K562 (cell line): ENCODE results near the gene PDCL3. TPM values are rescaled to one million over a fixed set of nuclear protein-coding genes. Genes with fewer than 3 reads are reported as not detected.

Source experiments
- ATAC-seq: fragments of 200-7000 bp; cut with Tn5 transposase; 3 replicates; pipeline ENCODE4 v1.9.1; 2020; ENCODE audit warnings: moderate library complexity
- BruUV-seq: library from RNA; stranded (reverse); fragments of 400-500 nt; replicated peaks from 2 replicates; lab custom pipeline; 2021; lab: Mats Ljungman, UMichigan
- CTCF ChIA-PET: fragments of 300-600 bp; formaldehyde crosslinking; extraction: SDS; loops from one replicate; lab custom pipeline; 2021; ENCODE audit warnings: low intra/inter-chr PET ratio; lab: Yijun Ruan, JAX
- POLR2A ChIA-PET: fragments of 300-600, 350-650 bp; sonication (Branson Sonifier 250); formaldehyde crosslinking; extraction: SDS; loops from one replicate; lab custom pipeline; 2021; ENCODE audit warnings: antibody characterized with exemption, inconsistent platforms; lab: Yijun Ruan, JAX
- DNase-seq, 4 experiments: peaks; one replicate each; pipeline versions ENCODE4 v3.0.0 to v3.0.0-alpha.2; 2011 to 2018; ENCODE audit warnings: low spot score in 3 of 4, mixed read lengths in 3 of 4; ENCODE audit errors: extremely low read depth in 1 of 4
- FAIRE-seq: peaks from 2 replicates; lab custom pipeline; 2011; peaks lifted over from hg19 to GRCh38; lab: Jason Lieb, UNC
- H2AFZ ChIP-seq: 2 replicates; pipeline ENCODE4 v1.6.0; 2011; ENCODE audit warnings: low read depth, low read length, control low read depth, inconsistent platforms
- H3K27ac ChIP-seq: fragments of 200-600 bp; 3 replicates; pipeline ENCODE4 v1.8.0; 2011; ENCODE audit warnings: low read depth, mild to moderate bottlenecking, control low read depth, inconsistent platforms, low read length, moderate library complexity, mixed read lengths; ENCODE audit errors: extremely low read depth
- H3K27me3 ChIP-seq, 2 experiments: fragments of 300-600 bp in 1 of 2; 2 replicates in 1 of 2; 3 replicates in 1 of 2; pipeline versions ENCODE4 v1.6.0 to v1.8.0; 2011; ENCODE audit warnings: inconsistent platforms in 2 of 2, low read length in 2 of 2, mild to moderate bottlenecking in 1 of 2, mixed read lengths in 1 of 2, moderate library complexity in 1 of 2; ENCODE audit not compliant: control insufficient read depth in 2 of 2, insufficient read depth in 2 of 2
- H3K36me3 ChIP-seq: fragments of 300-600 bp; 3 replicates; pipeline ENCODE4 v1.8.0; 2011; ENCODE audit warnings: mild to moderate bottlenecking, low read length, inconsistent platforms; ENCODE audit not compliant: control insufficient read depth, insufficient read depth
- H3K4me1 ChIP-seq, 2 experiments: fragments of 200-600 bp in 1 of 2; replicated peaks in 1 of 2; 2 replicates in 1 of 2; 3 replicates in 1 of 2; pipeline versions ENCODE4 v1.5.1 to v1.8.0; 2011; ENCODE audit warnings: inconsistent platforms in 2 of 2, low read length in 2 of 2, mild to moderate bottlenecking in 1 of 2, mixed read lengths in 1 of 2, moderate library complexity in 1 of 2; ENCODE audit not compliant: control insufficient read depth in 2 of 2, insufficient read depth in 2 of 2
- H3K4me2 ChIP-seq: 2 replicates; pipeline ENCODE4 v1.6.1; 2011; ENCODE audit warnings: low read length, control low read depth, inconsistent platforms, mixed read lengths; ENCODE audit not compliant: insufficient read depth
- H3K4me3 ChIP-seq: fragments of 200-600 bp; sonication (generic), shearing (Covaris generic); 2 replicates; pipeline ENCODE4 v1.5.1; 2016; ENCODE audit warnings: control low read depth, inconsistent platforms
- H3K79me2 ChIP-seq: fragments of 200-600 bp; 3 replicates; pipeline ENCODE4 v1.8.0; 2011; ENCODE audit warnings: low read length, inconsistent platforms; ENCODE audit not compliant: control insufficient read depth, insufficient read depth
- H3K9ac ChIP-seq, 2 experiments: 2 replicates each; pipeline versions ENCODE4 v1.6.0 to v1.6.1; 2011; ENCODE audit warnings: low read depth in 2 of 2, low read length in 2 of 2, control low read depth in 1 of 2, inconsistent platforms in 1 of 2, mild to moderate bottlenecking in 1 of 2, mixed read lengths in 1 of 2; ENCODE audit not compliant: insufficient read depth in 1 of 2
- H3K9me1 ChIP-seq: one replicate; pipeline ENCODE4 v1.6.0; 2011; ENCODE audit warnings: inconsistent platforms, mild to moderate bottlenecking, low read length, moderate library complexity; ENCODE audit not compliant: control insufficient read depth, insufficient read depth
- H3K9me3 ChIP-seq: replicated peaks from 2 replicates; pipeline ENCODE4 v1.5.1; 2011; ENCODE audit warnings: low read depth, low read length, inconsistent platforms; ENCODE audit not compliant: control insufficient read depth, insufficient read depth
- H4K20me1 ChIP-seq: replicated peaks from 2 replicates; pipeline ENCODE4 v1.6.1; 2011; ENCODE audit warnings: low read length, inconsistent platforms, mixed read lengths; ENCODE audit not compliant: control insufficient read depth, insufficient read depth
- DLX4 ChIP-seq: fragments of 250-450 bp; sonication (Bioruptor Pico); IDR thresholded peaks from 2 replicates; pipeline ENCODE4 v1.6.1; 2021; ENCODE audit warnings: mild to moderate bottlenecking
- PKNOX1 ChIP-seq: fragments of 450-650 bp; IDR thresholded peaks from 2 replicates; pipeline ENCODE4 v1.6.1; 2016
- SREBF1 ChIP-seq: fragments of 150-350 bp; IDR thresholded peaks from 2 replicates; pipeline ENCODE4 v1.6.1; 2014; ENCODE audit warnings: antibody characterized with exemption, low read depth, low read length, borderline replicate concordance
- TCF3 ChIP-seq: sonication (generic); formaldehyde crosslinking; IDR thresholded peaks from 2 replicates; pipeline ENCODE4 v1.4.0; 2020; ENCODE audit warnings: mild to moderate bottlenecking, missing genetic modification reagents
- ZNF318 ChIP-seq, 2 experiments: fragments of 450-650 bp; IDR thresholded peaks; 2 replicates each; pipeline ENCODE4 v1.6.1; 2016; ENCODE audit warnings: mild to moderate bottlenecking in 2 of 2, borderline replicate concordance in 1 of 2, low read depth in 1 of 2, moderate library complexity in 1 of 2
- WGBS: fragments of 100-300 bp; shearing (Covaris generic); methylation state at CpG from one replicate; pipeline ENCODE4 v1.1.6; 2016; ENCODE audit warnings: low coverage, mixed read lengths; ENCODE audit not compliant: insufficient coverage; ENCODE audit errors: missing lambda C conversion rate; 5-methylcytosine and 5-hydroxymethylcytosine counted together
- in situ Hi-C: fragments of 300-500 bp; cut with MboI; formaldehyde crosslinking; loops from 4 replicates; pipeline ENCODE4 v1.15.0; 2018; ENCODE audit warnings: inconsistent platforms, mixed read lengths
- intact Hi-C: fragments of 100-400 bp; cut with micrococcal nuclease; formaldehyde crosslinking; loops from 2 replicates; pipeline ENCODE4 v1.14.2; 2022
- polyA plus RNA-seq, 8 experiments: library from polyadenylated mRNA; depleted of rRNA in 4 of 8; stranded (reverse) in 5 of 8; unstranded in 3 of 8; fragments of >200 nt; fragmentation: Nextera tagmentation in 2 of 8; fragmentation: Illumina TruSeq in 1 of 8; extraction: Ambion mirVana in 2 of 8; extraction: Trizol in 1 of 8; gene quantifications; 2 replicates each; pipeline versions ENCODE4 v1.2.1 to v1.2.3, GENCODE V29; 2011 to 2014; ENCODE audit warnings: inconsistent platforms in 1 of 8, missing spikeins in 1 of 8
- total RNA-seq, 7 experiments: library from RNA; depleted of rRNA in 6 of 7; stranded (reverse); fragments of >200 nt in 6 of 7; fragmentation: Illumina TruSeq in 2 of 7; extraction: Trizol in 2 of 7; gene quantifications; 2 replicates each; pipeline versions ENCODE4 v1.2.1 to v1.2.3, GENCODE V29; 2011 to 2021; ENCODE audit warnings: low replicate concordance in 1 of 7
- TF ChIP-seq, protein P1 (sequence below): sonication (generic); formaldehyde crosslinking; IDR thresholded peaks from 2 replicates; pipeline ENCODE4 v1.8.1; 2022; ENCODE audit warnings: missing genetic modification reagents
- TF ChIP-seq, protein P2 (sequence below): fragments of 450-650 bp; IDR thresholded peaks from 2 replicates; pipeline ENCODE4 v1.6.1; 2016; ENCODE audit warnings: low read depth, mild to moderate bottlenecking, moderate library complexity

The PDCL3 gene
- total and polyA plus RNA-seq, 9 of the 15 experiments (the other 6 are each of a cell fraction or from before 2014, with no cell fraction given) = 16.6 to 76.7 (median 26.9) TPM

DNA sequence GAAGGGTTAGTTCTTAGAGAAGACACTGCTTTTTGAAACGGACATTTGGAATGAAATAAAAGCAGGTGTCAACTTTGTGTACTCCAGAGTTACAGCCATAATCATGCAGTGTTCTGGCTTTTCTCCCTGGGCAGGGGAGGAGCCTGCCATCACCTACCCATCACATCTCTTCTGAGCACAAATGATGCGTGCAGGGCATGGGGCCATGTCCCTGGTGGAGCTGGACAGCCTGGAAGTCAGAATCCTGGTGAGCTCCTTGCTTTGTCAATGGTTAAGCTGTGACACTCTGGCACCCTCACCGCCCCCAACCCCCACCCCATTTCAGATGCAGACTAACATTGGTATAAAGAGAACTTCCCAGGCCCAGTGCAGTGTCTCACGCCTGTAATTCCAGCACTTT, 53.1 kb downstream of the PDCL3 start:
- CTCF ChIA-PET = no interaction called here
- intact Hi-C loops = loop anchor here (10.0 kb wide), 1 partner anchor 119 kb away; no protein-coding TSS in a partner anchor
- H3K4me2 ChIP-seq = no peak overlapping the region
- H3K79me2 ChIP-seq = no peaks in the 10 kb centered on the region
- H3K27me3 ChIP-seq = peaks cover 7 to 50% of the 10 kb centered on the region in 2 experiments; a peak in 4 of 5 replicates
- no peaks in the 10 kb centered on the region for H3K36me3 ChIP-seq
- H3K27ac ChIP-seq = no peak overlapping the region
- FAIRE-seq (no peak), ATAC-seq (no peak), DNase-seq (no peak)
- H3K9ac ChIP-seq = no peak overlapping the region
- no peaks in the 10 kb centered on the region for H3K9me3 ChIP-seq
- H4K20me1 ChIP-seq = peaks cover 6% of the 10 kb centered on the region; the same call in 1 of the 2 replicates
- in situ Hi-C loops = loop anchor here (10.0 kb wide), 1 partner anchor 379 kb away; no protein-coding TSS in a partner anchor
- POLR2A ChIA-PET = interaction anchor here (0.6 kb wide), 1 partner anchor 415 kb away, joined by 3 read pairs; no protein-coding TSS in a partner anchor
- no peak overlapping the region for H3K4me3 ChIP-seq
- no TSS peak for BruUV-seq
- no peak overlapping the region for H2AFZ ChIP-seq
- H3K4me1 ChIP-seq = no peaks in the 10 kb centered on the region
- 0% methylated on average over 4 of the region's 4 CpGs for WGBS
- no peaks in the 10 kb centered on the region for H3K9me1 ChIP-seq
- TF ChIP-seq, protein P1, sequence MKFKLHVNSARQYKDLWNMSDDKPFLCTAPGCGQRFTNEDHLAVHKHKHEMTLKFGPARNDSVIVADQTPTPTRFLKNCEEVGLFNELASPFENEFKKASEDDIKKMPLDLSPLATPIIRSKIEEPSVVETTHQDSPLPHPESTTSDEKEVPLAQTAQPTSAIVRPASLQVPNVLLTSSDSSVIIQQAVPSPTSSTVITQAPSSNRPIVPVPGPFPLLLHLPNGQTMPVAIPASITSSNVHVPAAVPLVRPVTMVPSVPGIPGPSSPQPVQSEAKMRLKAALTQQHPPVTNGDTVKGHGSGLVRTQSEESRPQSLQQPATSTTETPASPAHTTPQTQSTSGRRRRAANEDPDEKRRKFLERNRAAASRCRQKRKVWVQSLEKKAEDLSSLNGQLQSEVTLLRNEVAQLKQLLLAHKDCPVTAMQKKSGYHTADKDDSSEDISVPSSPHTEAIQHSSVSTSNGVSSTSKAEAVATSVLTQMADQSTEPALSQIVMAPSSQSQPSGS (CRISPR knock-in tag) = no peak
- TF ChIP-seq SREBF1 (no peak), PKNOX1 (no peak), ZNF318 (IDR thresholded peaks at IDR 0.05; ENCODE audit: borderline replicate concordance in 1 of 2, low read depth in 1 of 2) (no peak), DLX4 (CRISPR knock-in tag) (no peak), TCF3 (CRISPR knock-in tag) (no peak)
- TF ChIP-seq, protein P2, sequence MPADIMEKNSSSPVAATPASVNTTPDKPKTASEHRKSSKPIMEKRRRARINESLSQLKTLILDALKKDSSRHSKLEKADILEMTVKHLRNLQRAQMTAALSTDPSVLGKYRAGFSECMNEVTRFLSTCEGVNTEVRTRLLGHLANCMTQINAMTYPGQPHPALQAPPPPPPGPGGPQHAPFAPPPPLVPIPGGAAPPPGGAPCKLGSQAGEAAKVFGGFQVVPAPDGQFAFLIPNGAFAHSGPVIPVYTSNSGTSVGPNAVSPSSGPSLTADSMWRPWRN = no peak
